ENCODE measurements around the gene PSTK.

- TF ChIP-seq ETV6 (IDR thresholded peaks at IDR 0.05; ENCODE audit: borderline replicate concordance in 1 of 2, low read depth in 2 of 2, low read length in 1 of 2) (no peak), ETV6 (CRISPR knock-in tag; IDR thresholded peaks at IDR 0.05; ENCODE audit: borderline replicate concordance) (peak; percentile 78; the same call in 1 of the 2 replicates), RREB1 (CRISPR knock-in tag; IDR thresholded peaks at IDR 0.05) (no peak), YY1 (IDR thresholded peaks at IDR 0.05; ENCODE audit: borderline replicate concordance in 1 of 3, control insufficient read depth in 1 of 3, extremely low read depth in 1 of 3, insufficient read depth in 3 of 3, insufficient read length in 1 of 3, insufficient replicate concordance in 2 of 3, low read depth in 1 of 3, low read length in 2 of 3) (peak in 2 of 3 experiments; percentile 52 to 66), DPF2 (IDR thresholded peaks at IDR 0.05) (no peak), POLR2A (conservative IDR thresholded peaks at IDR 0.05) (peak; percentile 76)
Observed at GRCh38 chr10:122953902-122954730, 26.1 kb upstream of the PSTK start, which contains the start of gene C10orf88.

Measured in K562 (cell line).